ENCODE data around the gene KRT40.

DNA sequence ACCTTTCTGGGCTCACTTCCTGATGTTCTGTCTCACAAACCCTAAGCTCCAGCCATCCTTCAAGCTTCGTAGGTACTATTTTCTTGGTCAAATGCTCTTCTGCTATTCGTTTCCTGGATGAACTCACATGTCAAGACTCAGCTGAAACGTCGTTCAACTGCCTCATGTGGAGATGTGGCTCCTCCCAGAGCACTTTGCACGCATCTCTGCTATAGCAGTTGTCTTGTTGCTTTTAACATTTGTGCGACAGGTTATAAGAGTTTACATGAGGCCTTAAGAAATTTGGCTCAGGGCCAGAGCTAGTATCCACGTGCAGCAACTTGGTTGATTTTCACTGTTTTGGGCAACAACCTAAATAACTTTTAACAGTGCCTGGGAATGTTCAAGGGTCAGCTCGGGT, 2.8 kb upstream of the KRT40 start:
- TF ChIP-seq FOXM1 (IDR thresholded peaks at IDR 0.05; ENCODE audit: borderline replicate concordance) = no peak
- no peak for TF ChIP-seq NFRKB (IDR thresholded peaks at IDR 0.05)
- TF ChIP-seq TARDBP (IDR thresholded peaks at IDR 0.05) = no peak
- no peak for TF ChIP-seq L3MBTL2 (conservative IDR thresholded peaks at IDR 0.05)
- no peak for TF ChIP-seq SUZ12 (IDR thresholded peaks at IDR 0.05)
- TF ChIP-seq FOXK2 (IDR thresholded peaks at IDR 0.05) = no peak
- TF ChIP-seq FOXA1 (IDR thresholded peaks at IDR 0.05) = no peak
- no peak for TF ChIP-seq ARNT (IDR thresholded peaks at IDR 0.05)
- TF ChIP-seq SP1 (IDR thresholded peaks at IDR 0.05) = no peak
- TF ChIP-seq, protein P1, sequence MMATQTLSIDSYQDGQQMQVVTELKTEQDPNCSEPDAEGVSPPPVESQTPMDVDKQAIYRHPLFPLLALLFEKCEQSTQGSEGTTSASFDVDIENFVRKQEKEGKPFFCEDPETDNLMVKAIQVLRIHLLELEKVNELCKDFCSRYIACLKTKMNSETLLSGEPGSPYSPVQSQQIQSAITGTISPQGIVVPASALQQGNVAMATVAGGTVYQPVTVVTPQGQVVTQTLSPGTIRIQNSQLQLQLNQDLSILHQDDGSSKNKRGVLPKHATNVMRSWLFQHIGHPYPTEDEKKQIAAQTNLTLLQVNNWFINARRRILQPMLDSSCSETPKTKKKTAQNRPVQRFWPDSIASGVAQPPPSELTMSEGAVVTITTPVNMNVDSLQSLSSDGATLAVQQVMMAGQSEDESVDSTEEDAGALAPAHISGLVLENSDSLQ (IDR thresholded peaks at IDR 0.05) = no peak
- TF ChIP-seq HDGF (IDR thresholded peaks at IDR 0.05; ENCODE audit: borderline replicate concordance) = no peak

Data from HEK293T (cell line).